Calu3 (cell line): ENCODE data around the gene GRK4. TPM values are rescaled to one million over a fixed set of nuclear protein-coding genes. Genes with fewer than 3 reads are reported as not detected.

Experiments
- BruUV-seq: library from RNA; stranded (reverse); fragments of 400-500 nt; replicated peaks from 2 replicates; lab custom pipeline; 2021; lab: Mats Ljungman, UMichigan
- CTCF ChIA-PET: fragments of 300-600 bp; sonication (Branson Sonifier 250); formaldehyde crosslinking; loops from one replicate; lab custom pipeline; 2022; ENCODE audit warnings: antibody characterized with exemption; lab: Charles Lee
- DNase-seq: peaks from one replicate; pipeline ENCODE4 v3.0.0; 2022
- H3K27ac Mint-ChIP-seq: one replicate; pipeline ENCODE4 v1.8.0; 2022; ENCODE audit warnings: mixed read lengths; ENCODE audit not compliant: unreplicated experiment
- H3K27me3 Mint-ChIP-seq: one replicate; pipeline ENCODE4 v1.8.0; 2022; ENCODE audit warnings: mixed read lengths; ENCODE audit not compliant: unreplicated experiment
- H3K36me3 Mint-ChIP-seq: one replicate; pipeline ENCODE4 v1.8.0; 2022; ENCODE audit warnings: mild to moderate bottlenecking, moderate library complexity, mixed read lengths; ENCODE audit not compliant: insufficient read depth, unreplicated experiment
- H3K4me1 Mint-ChIP-seq: one replicate; pipeline ENCODE4 v1.8.0; 2022; ENCODE audit warnings: mild to moderate bottlenecking, low read depth, mixed read lengths; ENCODE audit not compliant: unreplicated experiment
- H3K4me3 Mint-ChIP-seq: one replicate; pipeline ENCODE4 v1.8.0; 2022; ENCODE audit warnings: mild to moderate bottlenecking, low read depth, moderate library complexity, mixed read lengths; ENCODE audit not compliant: unreplicated experiment
- H3K9me3 Mint-ChIP-seq: one replicate; pipeline ENCODE4 v1.8.0; 2022; ENCODE audit warnings: low read depth, mixed read lengths; ENCODE audit not compliant: unreplicated experiment
- intact Hi-C: fragments of 100-400 bp; cut with micrococcal nuclease; formaldehyde crosslinking; loops from one replicate; pipeline ENCODE4 v1.10.0; 2022; ENCODE audit not compliant: unreplicated experiment
- total RNA-seq: library from RNA; stranded (reverse); gene quantifications from 2 replicates; pipeline ENCODE4 v1.2.3, GENCODE V29; 2022
- TF ChIP-seq, protein P1 (sequence below): fragments of 200-600 bp; IDR thresholded peaks from one replicate; pipeline ENCODE4 v1.8.0; 2022; ENCODE audit warnings: antibody characterized with exemption; ENCODE audit not compliant: unreplicated experiment

Gene GRK4
- total RNA-seq, 1 experiment from 2014 or later, result 0.80 TPM

DNA sequence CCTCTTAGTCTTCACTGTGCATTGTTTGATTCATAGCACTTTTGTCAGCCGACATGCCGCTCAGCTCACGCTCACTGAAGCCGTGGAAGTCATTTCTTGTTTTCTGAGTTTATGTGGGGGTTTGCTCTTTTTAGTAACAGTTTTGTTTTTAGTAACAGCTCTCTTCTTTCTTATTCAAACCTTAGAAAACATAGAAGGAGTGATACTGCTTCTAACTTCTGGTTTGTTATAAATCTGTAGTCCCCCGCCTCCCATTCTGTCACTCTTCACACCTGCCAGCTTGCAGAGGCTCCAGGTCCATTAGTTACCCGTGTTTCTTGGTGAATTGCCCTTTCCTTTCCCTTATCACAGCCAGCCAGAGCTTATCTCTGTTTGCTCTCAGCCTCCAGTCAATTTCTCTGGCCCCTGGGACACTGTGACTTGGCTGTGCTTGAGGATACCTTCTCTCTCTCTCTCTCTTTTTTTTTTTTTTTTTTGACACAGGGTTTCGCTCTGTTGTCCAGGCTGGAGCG is 50.5 kb downstream of the GRK4 start:
- no peak overlapping the region for H3K4me3 Mint-ChIP-seq
- CTCF ChIA-PET, result interaction anchor here (0.7 kb wide), 1 partner anchor 201 kb away, joined by 4 read pairs; no protein-coding TSS in a partner anchor
- DNase-seq, result no peak
- peaks cover 10% of the 10 kb centered on the region for H3K4me1 Mint-ChIP-seq
- no TSS peak for BruUV-seq
- TF ChIP-seq, protein P1, sequence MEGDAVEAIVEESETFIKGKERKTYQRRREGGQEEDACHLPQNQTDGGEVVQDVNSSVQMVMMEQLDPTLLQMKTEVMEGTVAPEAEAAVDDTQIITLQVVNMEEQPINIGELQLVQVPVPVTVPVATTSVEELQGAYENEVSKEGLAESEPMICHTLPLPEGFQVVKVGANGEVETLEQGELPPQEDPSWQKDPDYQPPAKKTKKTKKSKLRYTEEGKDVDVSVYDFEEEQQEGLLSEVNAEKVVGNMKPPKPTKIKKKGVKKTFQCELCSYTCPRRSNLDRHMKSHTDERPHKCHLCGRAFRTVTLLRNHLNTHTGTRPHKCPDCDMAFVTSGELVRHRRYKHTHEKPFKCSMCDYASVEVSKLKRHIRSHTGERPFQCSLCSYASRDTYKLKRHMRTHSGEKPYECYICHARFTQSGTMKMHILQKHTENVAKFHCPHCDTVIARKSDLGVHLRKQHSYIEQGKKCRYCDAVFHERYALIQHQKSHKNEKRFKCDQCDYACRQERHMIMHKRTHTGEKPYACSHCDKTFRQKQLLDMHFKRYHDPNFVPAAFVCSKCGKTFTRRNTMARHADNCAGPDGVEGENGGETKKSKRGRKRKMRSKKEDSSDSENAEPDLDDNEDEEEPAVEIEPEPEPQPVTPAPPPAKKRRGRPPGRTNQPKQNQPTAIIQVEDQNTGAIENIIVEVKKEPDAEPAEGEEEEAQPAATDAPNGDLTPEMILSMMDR, result no peak
- no peak overlapping the region for H3K27ac Mint-ChIP-seq
- H3K9me3 Mint-ChIP-seq, result no peaks in the 10 kb centered on the region
- intact Hi-C loops, result no loop called here
- peaks cover 8% of the 10 kb centered on the region for H3K27me3 Mint-ChIP-seq
- H3K36me3 Mint-ChIP-seq, result no peaks in the 10 kb centered on the region

DNA sequence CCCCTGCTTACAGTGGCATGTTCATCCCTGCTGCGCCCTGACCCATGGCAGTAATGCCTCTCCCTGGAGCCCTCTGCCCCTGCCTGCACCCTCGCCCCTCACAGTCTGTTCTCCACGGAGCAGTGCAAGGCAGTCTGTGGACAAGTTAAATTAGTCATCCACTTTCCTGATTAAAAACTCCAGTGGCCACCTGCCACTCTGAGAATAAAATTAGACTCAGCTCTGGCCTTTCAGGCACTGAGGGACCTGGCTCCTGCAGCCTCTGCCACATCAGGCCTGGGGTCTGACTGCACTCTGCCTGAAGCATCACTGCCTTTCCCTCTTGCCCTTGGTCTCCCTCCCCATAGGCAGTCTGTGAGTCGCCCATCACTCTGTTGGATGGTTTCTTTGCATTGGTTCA is 53.6 kb downstream of the GRK4 start:
- Mint-ChIP-seq H3K27ac (no peak overlapping the region), H3K4me3 (no peak overlapping the region), H3K36me3 (no peaks in the 10 kb centered on the region), H3K27me3 (peaks cover 20% of the 10 kb centered on the region), H3K9me3 (no peaks in the 10 kb centered on the region), H3K4me1 (no peaks in the 10 kb centered on the region)
- TF ChIP-seq, protein P1, result no peak
- intact Hi-C loops, result no loop called here
- no peak for DNase-seq
- no TSS peak for BruUV-seq
- CTCF ChIA-PET, result no interaction called here

DNA sequence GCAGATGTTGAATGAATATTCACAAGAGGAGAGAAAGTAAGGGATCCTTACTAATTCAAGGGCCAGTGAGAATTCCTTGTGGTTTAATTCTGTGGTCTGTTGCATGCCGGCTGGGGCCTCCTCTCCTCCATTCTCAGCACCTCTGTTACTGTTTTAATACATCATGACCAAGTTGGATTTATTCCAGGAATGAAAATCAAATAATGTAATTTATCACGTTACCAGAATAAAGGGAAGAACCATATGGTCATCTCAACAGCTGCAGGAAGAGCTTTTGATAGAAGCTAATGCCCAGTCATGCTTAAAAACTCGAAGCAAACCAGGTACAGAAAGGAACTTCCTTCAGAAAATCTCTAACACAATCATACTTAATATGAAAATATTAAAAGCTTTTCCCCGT is 54.1 kb downstream of the GRK4 start:
- BruUV-seq, result no TSS peak
- Mint-ChIP-seq H3K9me3 (no peaks in the 10 kb centered on the region), H3K36me3 (no peaks in the 10 kb centered on the region), H3K4me3 (no peak overlapping the region), H3K27ac (no peak overlapping the region), H3K27me3 (peaks cover 25% of the 10 kb centered on the region), H3K4me1 (no peaks in the 10 kb centered on the region)
- TF ChIP-seq, protein P1, result no peak
- intact Hi-C loops, result no loop called here
- CTCF ChIA-PET, result no interaction called here
- no peak for DNase-seq

DNA sequence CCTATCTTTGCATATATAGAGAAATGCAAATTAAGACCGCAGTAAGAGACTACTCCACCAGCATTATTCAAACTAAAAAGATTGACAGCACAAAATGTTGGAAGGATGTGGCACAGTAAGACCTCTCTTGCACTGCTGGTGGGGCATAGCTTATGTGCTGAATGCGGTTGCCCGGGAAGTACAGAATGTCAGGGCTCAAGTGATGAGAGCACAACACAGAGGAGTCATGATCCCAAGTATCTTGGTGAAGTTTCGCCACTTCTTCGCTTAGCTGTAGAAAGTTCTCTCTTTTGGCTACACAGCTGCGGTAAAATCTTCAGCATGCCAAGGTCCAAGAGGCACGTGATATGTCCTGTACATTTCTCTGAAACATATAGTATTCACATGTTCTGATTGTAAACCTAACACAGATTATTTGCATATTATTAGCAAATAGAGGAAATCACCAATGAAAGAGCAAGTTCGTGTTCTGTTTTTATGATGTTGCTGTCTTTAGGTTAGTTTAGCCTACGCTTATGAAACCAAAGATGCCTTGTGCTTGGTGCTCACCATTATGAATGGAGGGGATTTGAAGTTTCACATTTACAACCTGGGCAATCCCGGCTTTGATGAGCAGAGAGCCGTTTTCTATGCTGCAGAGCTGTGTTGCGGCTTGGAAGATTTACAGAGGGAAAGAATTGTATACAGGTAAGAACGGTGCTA is 55.9 kb downstream of the GRK4 start:
- Mint-ChIP-seq H3K27me3 (peaks cover 43% of the 10 kb centered on the region), H3K4me1 (no peaks in the 10 kb centered on the region), H3K4me3 (no peak overlapping the region), H3K36me3 (no peaks in the 10 kb centered on the region), H3K9me3 (peaks cover 2% of the 10 kb centered on the region), H3K27ac (no peak overlapping the region)
- intact Hi-C loops, result no loop called here
- no TSS peak for BruUV-seq
- TF ChIP-seq, protein P1, result no peak
- CTCF ChIA-PET, result no interaction called here
- DNase-seq, result no peak
